K562 (cell line): ENCODE data around the gene NEK2. TPM values are rescaled to one million over a fixed set of nuclear protein-coding genes. Genes with fewer than 3 reads are reported as not detected.

Experiments used
- ARID2 ChIP-seq: fragments of 450-650 bp; IDR thresholded peaks from 2 replicates; pipeline ENCODE4 v1.6.1; 2017; ENCODE audit warnings: antibody characterized with exemption, mild to moderate bottlenecking
- ARID4B ChIP-seq: sonication (generic); formaldehyde crosslinking; IDR thresholded peaks from 2 replicates; pipeline ENCODE4 v1.8.0; 2022; ENCODE audit warnings: mild to moderate bottlenecking, missing genetic modification reagents
- DIDO1 ChIP-seq: fragments of 450-650 bp; IDR thresholded peaks from 2 replicates; pipeline ENCODE4 v1.6.1; 2016; ENCODE audit warnings: low read depth, missing biosample characterization, missing genetic modification characterization
- DPF2 ChIP-seq: fragments of 450-650 bp; IDR thresholded peaks from 2 replicates; pipeline ENCODE4 v1.6.1; 2016
- ELF2 ChIP-seq: fragments of 250-450 bp; sonication (Bioruptor Pico); IDR thresholded peaks from 2 replicates; pipeline ENCODE4 v1.5.0; 2021; ENCODE audit warnings: mild to moderate bottlenecking
- EP400 ChIP-seq: fragments of 450-650 bp; IDR thresholded peaks from 2 replicates; pipeline ENCODE4 v1.6.1; 2017; ENCODE audit warnings: antibody characterized with exemption, mild to moderate bottlenecking, moderate library complexity
- HDAC8 ChIP-seq: fragments of 450-650 bp; IDR thresholded peaks from 2 replicates; pipeline ENCODE4 v1.6.1; 2016; ENCODE audit warnings: mild to moderate bottlenecking, missing genetic modification characterization, moderate library complexity, missing compliant biosample characterization
- NR2C1 ChIP-seq, 2 experiments: fragments of 450-650 bp; IDR thresholded peaks; 2 replicates each; pipeline ENCODE4 v1.6.1; 2017; ENCODE audit warnings: mild to moderate bottlenecking in 2 of 2, antibody characterized with exemption in 1 of 2, inconsistent platforms in 1 of 2, missing compliant biosample characterization in 1 of 2, missing genetic modification characterization in 1 of 2
- POLR2G ChIP-seq: fragments of 200-400 bp; formaldehyde crosslinking; IDR thresholded peaks from 2 replicates; pipeline ENCODE4 v1.6.1; 2017; ENCODE audit warnings: low read depth, mild to moderate bottlenecking, antibody characterized with exemption, low read length, moderate library complexity
- PTTG1 ChIP-seq: fragments of 450-650 bp; IDR thresholded peaks from 2 replicates; pipeline ENCODE4 v1.6.1; 2016; ENCODE audit warnings: low read depth, mild to moderate bottlenecking, missing genetic modification characterization, missing compliant biosample characterization
- SIX5 ChIP-seq, 2 experiments: IDR thresholded peaks; 2 replicates each; pipeline ENCODE4 v1.6.1; 2011; ENCODE audit warnings: low read length in 2 of 2, borderline replicate concordance in 1 of 2, low read depth in 1 of 2, mild to moderate bottlenecking in 1 of 2, moderate library complexity in 1 of 2; ENCODE audit not compliant: insufficient read depth in 1 of 2
- TRIM24 ChIP-seq, 2 experiments: fragments of 450-650 bp; IDR thresholded peaks; 2 replicates each; pipeline ENCODE4 v1.6.1; 2016
- TSHZ1 ChIP-seq: fragments of 250-450 bp; sonication (Bioruptor Pico); IDR thresholded peaks from 2 replicates; pipeline ENCODE4 v1.4.0; 2020; ENCODE audit warnings: mild to moderate bottlenecking, moderate library complexity
- ZNF12 ChIP-seq: sonication (generic); formaldehyde crosslinking; IDR thresholded peaks from 2 replicates; pipeline ENCODE4 v1.4.0; 2020; ENCODE audit warnings: mild to moderate bottlenecking, missing genetic modification reagents
- ZNF717 ChIP-seq: fragments of 250-450 bp; sonication (Bioruptor Pico); IDR thresholded peaks from 2 replicates; pipeline ENCODE4 v1.5.0; 2021
- ZNF780A ChIP-seq: fragments of 250-450 bp; sonication (Bioruptor Pico); IDR thresholded peaks from 2 replicates; pipeline ENCODE4 v1.5.0; 2021; ENCODE audit warnings: mild to moderate bottlenecking
- ZNF830 ChIP-seq: fragments of 250-450 bp; sonication (Bioruptor Pico); IDR thresholded peaks from 2 replicates; pipeline ENCODE4 v1.5.0; 2021; ENCODE audit warnings: mild to moderate bottlenecking
- ZZZ3 ChIP-seq: fragments of 450-650 bp; IDR thresholded peaks from 2 replicates; pipeline ENCODE4 v1.6.1; 2016; ENCODE audit warnings: antibody characterized with exemption, mild to moderate bottlenecking, moderate library complexity
- polyA plus RNA-seq, 8 experiments: library from polyadenylated mRNA; depleted of rRNA in 4 of 8; stranded (reverse) in 5 of 8; unstranded in 3 of 8; fragments of >200 nt; fragmentation: Nextera tagmentation in 2 of 8; fragmentation: Illumina TruSeq in 1 of 8; extraction: Ambion mirVana in 2 of 8; extraction: Trizol in 1 of 8; gene quantifications; 2 replicates each; pipeline versions ENCODE4 v1.2.1 to v1.2.3, GENCODE V29; 2011 to 2014; ENCODE audit warnings: inconsistent platforms in 1 of 8, missing spikeins in 1 of 8
- total RNA-seq, 7 experiments: library from RNA; depleted of rRNA in 6 of 7; stranded (reverse); fragments of >200 nt in 6 of 7; fragmentation: Illumina TruSeq in 2 of 7; extraction: Trizol in 2 of 7; gene quantifications; 2 replicates each; pipeline versions ENCODE4 v1.2.1 to v1.2.3, GENCODE V29; 2011 to 2021; ENCODE audit warnings: low replicate concordance in 1 of 7
- TF ChIP-seq, protein P1 (sequence below): IDR thresholded peaks from 2 replicates; pipeline ENCODE4 v1.6.1; 2011; ENCODE audit not compliant: insufficient read length; ENCODE audit errors: extremely low read depth
- TF ChIP-seq, protein P2 (sequence below): fragments of 450-650 bp; IDR thresholded peaks from 2 replicates; pipeline ENCODE4 v1.6.1; 2016; ENCODE audit warnings: low read depth, mild to moderate bottlenecking, moderate library complexity

NEK2 gene
- total and polyA plus RNA-seq, 9 of the 15 experiments (the other 6 are each of a cell fraction or from before 2014, with no cell fraction given): 30.0 to 74.7 (median 66.4) TPM

DNA sequence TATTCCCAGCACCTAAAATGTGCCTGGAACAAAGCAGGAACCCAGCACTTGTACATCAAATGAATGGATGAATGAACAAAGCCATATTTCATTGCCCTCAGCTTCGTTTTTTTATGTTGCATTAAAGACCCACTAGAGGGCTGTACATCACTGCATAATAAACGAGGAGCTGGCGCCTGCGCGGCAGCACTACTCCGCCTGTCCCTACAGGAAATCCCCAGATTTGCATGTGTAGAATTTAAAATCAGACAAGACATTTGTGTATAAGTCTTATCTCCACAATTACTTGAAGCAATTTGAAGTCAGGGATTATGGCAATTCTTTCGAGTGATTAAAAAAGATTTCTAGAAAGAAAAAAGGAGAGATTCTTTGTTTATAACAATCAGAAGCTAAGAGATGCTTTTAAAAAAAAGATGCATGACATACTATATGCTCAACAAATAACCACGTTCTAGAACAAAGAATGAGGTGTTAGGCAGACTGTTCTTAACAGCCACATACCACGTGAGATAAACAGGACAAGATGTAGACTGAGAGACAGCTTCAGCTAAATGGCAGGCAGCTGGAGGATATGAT lies 5.4 kb upstream of the NEK2 start (continued):
- TF ChIP-seq SIX5 (IDR thresholded peaks at IDR 0.05; ENCODE audit: borderline replicate concordance in 1 of 2, insufficient read depth in 1 of 2, low read depth in 1 of 2, low read length in 2 of 2): no peak
- TF ChIP-seq PTTG1 (tag): no peak
- TF ChIP-seq NR2C1 (IDR thresholded peaks at IDR 0.05): no peak; the same call in 1 of the 2 replicates
- TF ChIP-seq NR2C1 (tag; IDR thresholded peaks at IDR 0.05): no peak
- no peak for TF ChIP-seq ARID2
- TF ChIP-seq ELF2 (CRISPR knock-in tag): no peak
- no peak for TF ChIP-seq TSHZ1 (CRISPR knock-in tag)
- no peak for TF ChIP-seq POLR2G
- TF ChIP-seq ARID4B: no peak
- no peak for TF ChIP-seq DPF2
- no peak for TF ChIP-seq HDAC8 (tag)
- TF ChIP-seq TRIM24 (IDR thresholded peaks at IDR 0.05): no peak
- TF ChIP-seq ZNF12 (CRISPR knock-in tag): no peak
- TF ChIP-seq EP400: no peak
- TF ChIP-seq DIDO1 (tag): no peak
- no peak for TF ChIP-seq ZNF830 (CRISPR knock-in tag)
- TF ChIP-seq ZNF717 (CRISPR knock-in tag): no peak
- TF ChIP-seq ZNF780A (CRISPR knock-in tag): no peak
- TF ChIP-seq, protein P1, sequence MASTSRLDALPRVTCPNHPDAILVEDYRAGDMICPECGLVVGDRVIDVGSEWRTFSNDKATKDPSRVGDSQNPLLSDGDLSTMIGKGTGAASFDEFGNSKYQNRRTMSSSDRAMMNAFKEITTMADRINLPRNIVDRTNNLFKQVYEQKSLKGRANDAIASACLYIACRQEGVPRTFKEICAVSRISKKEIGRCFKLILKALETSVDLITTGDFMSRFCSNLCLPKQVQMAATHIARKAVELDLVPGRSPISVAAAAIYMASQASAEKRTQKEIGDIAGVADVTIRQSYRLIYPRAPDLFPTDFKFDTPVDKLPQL: no peak
- no peak for TF ChIP-seq ZZZ3
- TF ChIP-seq, protein P2, sequence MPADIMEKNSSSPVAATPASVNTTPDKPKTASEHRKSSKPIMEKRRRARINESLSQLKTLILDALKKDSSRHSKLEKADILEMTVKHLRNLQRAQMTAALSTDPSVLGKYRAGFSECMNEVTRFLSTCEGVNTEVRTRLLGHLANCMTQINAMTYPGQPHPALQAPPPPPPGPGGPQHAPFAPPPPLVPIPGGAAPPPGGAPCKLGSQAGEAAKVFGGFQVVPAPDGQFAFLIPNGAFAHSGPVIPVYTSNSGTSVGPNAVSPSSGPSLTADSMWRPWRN: 0 out of 2 replicates have a peak, but pooled peaks have one; percentile 17
